Measurements from ENCODE around the gene ELMO1.
A peak's percentile ranks its signal among the peaks of the same experiment; 100 is the strongest.

ELMO1 gene

GRCh38 chr7:37341033-37341630, 107.5 kb downstream of the ELMO1 start:
- intact Hi-C loops (cut with DNase I) = loop anchor here (10.0 kb wide), 1 partner anchor 84 kb away; no protein-coding TSS in a partner anchor

DNA sequence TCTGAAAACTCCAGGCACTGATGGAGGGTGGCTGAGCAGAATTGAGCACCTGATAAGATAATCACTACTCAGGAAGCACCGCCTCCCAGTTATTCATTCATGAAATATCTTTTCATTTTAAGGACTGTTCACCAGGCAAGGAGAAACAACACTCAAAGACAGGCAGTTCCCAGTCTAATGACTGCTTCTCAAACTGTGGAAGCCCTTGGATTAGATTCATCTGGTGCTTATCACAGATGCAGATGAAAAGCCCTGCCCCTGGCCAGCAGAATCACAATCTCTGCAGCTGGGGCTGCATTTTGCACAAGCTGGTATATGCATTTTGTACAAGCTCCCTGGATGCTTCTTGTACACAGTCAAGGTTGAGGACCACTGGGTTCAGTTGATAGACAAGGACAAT, 109.7 kb downstream of the ELMO1 start:
- no peak for DNase-seq
- intact Hi-C loops (cut with DNase I) = no loop called here

More at GRCh38 chr7:37341033-37341630, 107.5 kb downstream of the ELMO1 start:
- DNase-seq = no peak

DNA sequence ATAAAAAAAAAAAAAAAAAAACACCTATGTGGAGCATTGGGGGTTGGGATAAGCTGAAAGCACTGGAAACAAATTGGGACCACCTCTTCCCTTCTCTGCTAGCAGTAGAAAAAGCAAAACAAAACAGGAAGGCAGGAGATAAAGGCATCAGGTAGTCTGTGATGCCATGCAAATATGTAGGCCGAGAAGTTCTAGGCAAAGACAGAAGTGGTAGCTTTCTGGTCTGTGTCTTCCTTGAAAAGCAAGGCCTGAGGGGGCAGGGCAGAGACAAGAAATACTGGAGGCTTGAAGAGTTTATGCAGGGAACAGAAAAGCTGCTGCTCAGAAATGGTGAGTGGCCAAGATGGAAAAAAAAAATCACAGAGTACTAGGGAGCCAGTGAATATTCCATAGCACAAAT, 111.1 kb downstream of the ELMO1 start:
- intact Hi-C loops (cut with DNase I) = no loop called here
- DNase-seq = no peak

DNA sequence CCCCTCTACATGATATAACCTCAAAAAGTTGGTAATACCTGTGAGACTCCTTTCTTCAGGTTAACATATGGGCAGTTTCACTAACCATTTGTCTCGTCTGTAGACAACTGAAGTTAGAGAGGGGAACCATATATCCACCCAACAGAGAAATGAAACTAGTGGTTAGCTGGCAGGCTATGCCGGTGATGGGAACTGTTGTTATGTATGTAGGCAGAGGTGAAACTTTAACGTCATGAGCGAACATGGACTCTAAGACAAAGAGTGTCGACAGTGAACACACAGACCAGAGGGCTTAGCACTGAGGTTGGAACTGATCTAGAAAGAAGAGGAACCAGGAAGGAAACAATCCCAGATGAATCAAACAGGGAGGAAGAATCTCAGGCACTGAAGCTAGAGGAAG, 112.4 kb downstream of the ELMO1 start:
- intact Hi-C loops (cut with DNase I) = no loop called here
- DNase-seq = no peak

GRCh38 chr7:37333075-37333474, 115.6 kb downstream of the ELMO1 start:
- DNase-seq = no peak

GRCh38 chr7:37332243-37333016, 116.2 kb downstream of the ELMO1 start:
- intact Hi-C loops (cut with DNase I) = no loop called here
- DNase-seq = peak in 1 of 42 donors; percentile 62

More at GRCh38 chr7:37333075-37333474, 115.6 kb downstream of the ELMO1 start:
- intact Hi-C loops (cut with DNase I) = no loop called here

GRCh38 chr7:37330775-37331174, 117.9 kb downstream of the ELMO1 start:
- intact Hi-C loops (cut with DNase I) = no loop called here
- no peak for DNase-seq

DNA sequence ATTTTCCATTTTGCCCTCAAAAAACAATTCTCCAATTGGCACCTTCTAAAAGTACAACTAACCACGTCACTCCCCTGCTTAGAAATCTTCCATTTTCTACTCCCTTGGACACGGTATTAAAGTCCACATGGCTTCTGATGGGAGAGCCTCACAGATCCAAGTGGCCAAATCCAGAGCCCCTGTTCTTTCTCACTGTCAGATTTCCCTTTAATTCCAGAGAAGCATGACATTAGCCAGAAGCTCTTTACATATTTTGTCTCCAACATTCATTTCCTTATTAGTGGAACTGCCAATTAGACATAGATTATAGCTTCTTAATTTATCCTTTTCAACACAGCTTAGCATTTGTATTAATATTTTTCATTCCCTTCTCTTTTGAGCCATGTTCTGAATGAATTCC, 118.7 kb downstream of the ELMO1 start:
- intact Hi-C loops (cut with DNase I) = no loop called here
- DNase-seq = no peak

- DNase-seq = no peak
- intact Hi-C loops (cut with DNase I) = no loop called here
Observed at GRCh38 chr7:37327288-37327687, 121.4 kb downstream of the ELMO1 start.

- intact Hi-C loops (cut with DNase I) = loop anchor here (2.0 kb wide), 1 partner anchor 57 kb away; no protein-coding TSS in a partner anchor
- DNase-seq = no peak
Observed at GRCh38 chr7:37323966-37324365, 124.7 kb downstream of the ELMO1 start.

DNA sequence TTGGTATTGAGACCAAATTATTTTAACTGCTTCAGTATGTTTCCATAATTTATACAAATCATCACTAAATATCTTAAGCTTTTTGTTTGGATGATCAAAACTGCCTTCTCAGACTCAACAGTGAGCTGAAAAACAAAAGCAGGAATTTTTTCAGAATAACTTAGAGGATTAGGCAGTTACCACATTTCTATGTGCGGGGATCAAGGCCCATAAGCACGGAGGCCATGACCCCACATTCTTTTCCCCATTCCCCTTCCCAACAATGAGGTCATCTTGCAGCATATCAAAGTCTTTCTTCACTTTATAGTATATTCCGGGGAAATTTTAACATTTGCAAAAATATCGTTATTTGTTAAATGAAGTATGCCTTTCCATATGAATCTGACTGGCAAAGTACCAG, 125.8 kb downstream of the ELMO1 start:
- no peak for DNase-seq
- intact Hi-C loops (cut with DNase I) = no loop called here

DNA sequence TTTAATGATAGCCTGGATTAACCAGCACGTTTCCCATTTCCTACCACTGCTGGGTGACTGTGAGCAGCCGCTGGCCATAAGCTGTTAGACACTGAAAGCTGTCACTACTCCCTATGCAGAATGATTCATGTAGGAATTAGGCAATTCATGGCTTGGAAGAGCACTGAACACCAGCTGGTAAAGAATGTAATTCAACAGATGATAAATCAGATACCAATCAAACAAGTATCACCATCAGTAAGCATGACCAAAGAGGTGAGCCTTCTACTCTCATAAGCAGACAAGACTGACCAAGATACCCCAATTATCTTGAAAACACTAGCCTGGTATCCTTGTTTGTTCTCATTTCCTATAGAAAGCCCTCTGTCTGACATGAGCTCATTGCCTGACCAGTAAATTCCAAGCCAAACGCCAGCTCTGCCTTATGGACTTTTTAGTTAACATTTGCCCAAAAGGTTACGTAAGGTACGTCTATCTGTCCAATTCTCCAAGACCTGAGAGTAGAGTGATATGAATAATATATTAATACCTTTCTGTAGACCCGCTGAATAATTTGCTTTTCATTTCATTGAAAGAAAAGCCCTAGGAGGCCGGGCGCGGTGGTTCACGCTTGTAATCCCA, 127.7 kb downstream of the ELMO1 start:
- intact Hi-C loops (cut with DNase I) = no loop called here
- no peak for DNase-seq

GRCh38 chr7:37320140-37320847, 128.4 kb downstream of the ELMO1 start:
- intact Hi-C loops (cut with DNase I) = no loop called here
- DNase-seq = peak in 4 of 42 donors; percentile 26 to 57 (median 44)

- no peak for DNase-seq
- intact Hi-C loops (cut with DNase I) = no loop called here
Observed at GRCh38 chr7:37318541-37318940, 130.1 kb downstream of the ELMO1 start.

GRCh38 chr7:37315772-37316715, 132.6 kb downstream of the ELMO1 start:
- DNase-seq = peak in 9 of 42 donors; percentile 25 to 61 (median 42)
- intact Hi-C loops (cut with DNase I) = no loop called here

DNA sequence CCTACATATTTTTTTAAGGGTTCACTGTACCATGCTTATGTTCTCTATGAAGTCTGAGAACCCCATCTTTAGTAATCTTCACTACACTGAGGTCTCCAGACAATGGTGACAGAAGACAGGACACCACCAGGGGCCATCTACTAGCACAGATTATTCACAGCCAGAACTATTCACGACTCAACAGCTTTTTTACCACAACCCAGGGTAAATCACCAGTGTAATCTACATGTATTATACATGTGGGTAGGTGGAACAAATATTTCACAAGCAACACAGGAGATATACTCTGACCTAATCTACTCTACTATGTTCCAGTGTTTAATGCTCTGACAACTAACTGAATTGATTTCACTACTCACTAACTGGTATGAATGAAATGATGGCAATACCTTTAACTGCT, 136.1 kb downstream of the ELMO1 start:
- DNase-seq = no peak
- intact Hi-C loops (cut with DNase I) = no loop called here

DNA sequence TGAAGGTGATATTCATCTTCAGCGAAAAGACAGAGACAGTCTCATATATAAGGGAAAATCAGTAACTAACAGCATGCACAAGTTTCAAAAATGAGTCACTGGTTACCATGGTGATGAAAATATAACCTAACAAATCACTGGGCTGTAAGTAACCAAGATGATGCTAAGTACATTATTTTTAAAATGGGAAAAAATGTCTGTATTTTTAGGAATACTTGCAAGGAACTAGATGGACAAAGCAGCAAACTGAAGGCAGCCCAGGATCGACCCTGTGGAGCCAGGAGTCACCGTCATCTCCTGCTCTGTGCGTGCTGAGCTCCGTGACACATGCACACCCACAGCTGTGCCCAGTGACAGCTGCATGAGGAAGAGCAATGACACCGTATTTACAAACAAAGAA, 137.3 kb downstream of the ELMO1 start:
- peak in 26 of 42 donors; percentile 18 to 69 (median 44) for DNase-seq
- intact Hi-C loops (cut with DNase I) = no loop called here

DNA sequence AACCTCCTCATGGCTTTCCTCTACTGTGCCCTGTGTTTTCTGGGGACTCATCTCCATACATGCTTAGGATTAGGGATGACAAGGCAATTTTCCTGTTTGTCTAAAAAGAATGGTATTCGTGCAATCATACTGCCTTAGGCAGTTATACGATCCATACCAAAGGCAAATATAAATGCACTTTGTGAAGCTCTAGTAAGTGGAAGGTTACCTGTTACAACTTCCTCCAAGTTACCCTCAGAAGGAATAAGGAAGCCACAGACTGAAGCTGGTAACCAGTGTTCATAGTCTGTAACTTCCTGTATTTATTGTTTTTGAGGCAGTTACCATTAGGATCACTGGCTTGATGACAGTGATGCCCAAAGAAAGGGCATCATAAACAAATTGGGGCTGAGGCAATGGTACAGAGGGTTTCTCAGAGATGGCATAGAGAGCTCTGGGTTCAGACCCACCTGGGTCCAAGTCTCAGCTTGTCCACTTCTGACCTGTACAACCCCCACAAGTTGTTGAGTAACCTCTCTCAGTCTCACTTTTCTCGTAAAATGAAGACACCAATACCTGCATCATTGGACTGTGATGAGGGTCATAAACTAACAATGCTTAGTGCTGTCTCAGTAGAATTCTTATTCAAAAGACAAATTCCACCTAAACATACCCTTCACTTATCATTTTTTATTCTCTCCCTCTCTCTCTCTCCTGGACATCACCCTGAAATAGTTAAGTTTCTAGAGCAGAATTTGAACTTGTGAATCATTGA, 138.2 kb downstream of the ELMO1 start:
- DNase-seq = no peak
- intact Hi-C loops (cut with DNase I) = no loop called here

All from head of caudate nucleus (tissue), 42 donors.